Uterus (tissue), 4 donors: ENCODE results near the gene MYOCD. TPM values are rescaled to one million over a fixed set of nuclear protein-coding genes. Genes with fewer than 3 reads are reported as not detected.

Experiments used
- DNase-seq, 2 donors: peaks; one replicate each; pipeline ENCODE4 v3.0.0-alpha.2; 2019 to 2020
- H3K27ac ChIP-seq, 2 donors: fragments of 200-600 bp; sonication (generic); 1 replicate in 1 of 2; 2 replicates in 1 of 2; pipeline ENCODE4 v1.5.1; 2016 to 2018
- H3K27me3 ChIP-seq, 2 donors: fragments of 200-600 bp; sonication (generic); one replicate each; pipeline ENCODE4 v1.5.1; 2018 to 2019; ENCODE audit warnings: control low read depth in 1 of 2
- H3K36me3 ChIP-seq, 2 donors: fragments of 200-600 bp; sonication (generic); one replicate each; pipeline ENCODE4 v1.5.1; 2019; ENCODE audit warnings: control low read depth in 1 of 2
- H3K4me1 ChIP-seq, 2 donors: fragments of 200-600 bp; sonication (generic); one replicate each; pipeline ENCODE4 v1.5.1; 2018 to 2019; ENCODE audit warnings: control low read depth in 1 of 2
- H3K4me3 ChIP-seq, 2 donors: fragments of 200-600 bp; sonication (generic); 1 replicate in 1 of 2; 2 replicates in 1 of 2; pipeline ENCODE4 v1.5.1; 2018 to 2019; ENCODE audit warnings: mild to moderate bottlenecking in 1 of 2
- H3K9me3 ChIP-seq, 2 donors: fragments of 200-600 bp; sonication (generic); one replicate each; pipeline ENCODE4 v1.5.1; 2019; ENCODE audit warnings: control low read depth in 1 of 2
- POLR2A ChIP-seq, 2 donors: fragments of 450-650 bp; IDR thresholded peaks; one replicate each; pipeline ENCODE4 v1.6.1; 2016; ENCODE audit warnings: antibody characterized with exemption in 2 of 2, mild to moderate bottlenecking in 1 of 2, moderate library complexity in 1 of 2
- intact Hi-C: fragments of 100-400 bp; cut with DNase I; formaldehyde crosslinking; loops from one replicate; pipeline ENCODE4 v1.15.1; 2023; ENCODE audit warnings: low total_unique reads
- total RNA-seq, 4 donors: library from RNA; depleted of rRNA in 3 of 4; stranded (reverse); fragments of >200 nt in 3 of 4; gene quantifications; one replicate each; pipeline versions ENCODE4 v1.1.0 to v1.2.4, GENCODE V29; 2014 to 2023
- TF ChIP-seq, protein P1 (sequence below), 4 experiments: fragments of 200-600 bp in 2 of 4; fragments of 450-650 bp in 2 of 4; sonication (generic) in 2 of 4; IDR thresholded peaks; one replicate each; pipeline ENCODE4 v1.5.1; 2016 to 2019; ENCODE audit warnings: antibody characterized with exemption in 4 of 4, mild to moderate bottlenecking in 2 of 4, moderate library complexity in 1 of 4
- donor health status: DM: yes; HTN: yes; CAD: no.

The MYOCD gene
- total RNA-seq, 4 donors from 2014 or later = 3.3 to 54.6 (median 14.6) TPM

DNA sequence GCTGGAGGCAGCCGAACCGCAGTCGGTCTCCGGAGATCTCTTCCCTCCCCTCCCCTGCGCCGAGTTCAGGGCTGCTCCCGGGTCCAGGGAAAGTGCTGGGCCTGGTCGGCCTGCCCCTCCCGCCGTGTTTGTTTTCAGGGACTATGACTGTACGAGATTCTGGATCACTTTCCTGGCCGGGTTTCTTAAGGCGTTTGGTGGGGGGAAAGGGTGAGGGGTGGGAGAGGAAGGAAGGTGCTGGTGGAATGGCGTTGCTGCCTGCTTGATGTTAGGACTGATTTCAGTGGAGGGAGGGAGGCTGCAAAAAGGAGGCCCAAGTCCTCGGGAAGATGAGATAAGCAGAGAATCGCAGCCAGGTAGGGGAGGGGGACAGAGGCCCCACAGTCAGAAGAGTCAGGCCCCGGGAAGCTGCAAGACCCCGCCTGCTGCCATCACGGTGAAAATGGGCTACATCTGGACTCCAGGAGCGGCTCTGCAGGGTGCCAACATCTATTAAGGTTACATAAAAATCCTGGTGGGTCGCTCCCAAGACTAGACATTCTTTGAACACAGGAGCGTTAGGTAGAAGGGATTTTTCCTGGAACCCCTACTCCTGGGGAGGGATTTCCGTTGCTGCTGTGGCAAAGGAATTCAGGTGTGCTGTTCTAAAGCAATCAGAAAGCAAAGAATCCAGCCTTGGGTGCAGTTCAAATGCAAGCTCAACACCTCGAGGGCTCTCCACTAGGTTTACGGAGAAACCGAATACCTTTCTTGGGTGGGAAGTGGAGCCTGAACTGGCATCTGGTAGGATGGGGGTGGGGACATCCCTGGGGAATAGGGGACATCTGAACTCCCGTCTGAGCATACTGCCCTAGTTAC is 124.8 kb downstream of the MYOCD start:
- Histone ChIP-seq H3K27me3 (peaks cover 0 to 5% of the 10 kb centered on the region in 2 donors), H3K9me3 (no peaks in the 10 kb centered on the region), H3K36me3 (no peaks in the 10 kb centered on the region), H3K4me1 (no peaks in the 10 kb centered on the region), H3K4me3 (peak overlapping the region; percentile 52 to 59), H3K27ac (peak overlapping the region in 1 of 2 donors; percentile 67)
- DNase-seq = no peak
- intact Hi-C loops = no loop called here
- TF ChIP-seq, protein P1, sequence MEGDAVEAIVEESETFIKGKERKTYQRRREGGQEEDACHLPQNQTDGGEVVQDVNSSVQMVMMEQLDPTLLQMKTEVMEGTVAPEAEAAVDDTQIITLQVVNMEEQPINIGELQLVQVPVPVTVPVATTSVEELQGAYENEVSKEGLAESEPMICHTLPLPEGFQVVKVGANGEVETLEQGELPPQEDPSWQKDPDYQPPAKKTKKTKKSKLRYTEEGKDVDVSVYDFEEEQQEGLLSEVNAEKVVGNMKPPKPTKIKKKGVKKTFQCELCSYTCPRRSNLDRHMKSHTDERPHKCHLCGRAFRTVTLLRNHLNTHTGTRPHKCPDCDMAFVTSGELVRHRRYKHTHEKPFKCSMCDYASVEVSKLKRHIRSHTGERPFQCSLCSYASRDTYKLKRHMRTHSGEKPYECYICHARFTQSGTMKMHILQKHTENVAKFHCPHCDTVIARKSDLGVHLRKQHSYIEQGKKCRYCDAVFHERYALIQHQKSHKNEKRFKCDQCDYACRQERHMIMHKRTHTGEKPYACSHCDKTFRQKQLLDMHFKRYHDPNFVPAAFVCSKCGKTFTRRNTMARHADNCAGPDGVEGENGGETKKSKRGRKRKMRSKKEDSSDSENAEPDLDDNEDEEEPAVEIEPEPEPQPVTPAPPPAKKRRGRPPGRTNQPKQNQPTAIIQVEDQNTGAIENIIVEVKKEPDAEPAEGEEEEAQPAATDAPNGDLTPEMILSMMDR (IDR thresholded peaks at IDR 0.05) = no peak
- TF ChIP-seq POLR2A (IDR thresholded peaks at IDR 0.05) = no peak

DNA sequence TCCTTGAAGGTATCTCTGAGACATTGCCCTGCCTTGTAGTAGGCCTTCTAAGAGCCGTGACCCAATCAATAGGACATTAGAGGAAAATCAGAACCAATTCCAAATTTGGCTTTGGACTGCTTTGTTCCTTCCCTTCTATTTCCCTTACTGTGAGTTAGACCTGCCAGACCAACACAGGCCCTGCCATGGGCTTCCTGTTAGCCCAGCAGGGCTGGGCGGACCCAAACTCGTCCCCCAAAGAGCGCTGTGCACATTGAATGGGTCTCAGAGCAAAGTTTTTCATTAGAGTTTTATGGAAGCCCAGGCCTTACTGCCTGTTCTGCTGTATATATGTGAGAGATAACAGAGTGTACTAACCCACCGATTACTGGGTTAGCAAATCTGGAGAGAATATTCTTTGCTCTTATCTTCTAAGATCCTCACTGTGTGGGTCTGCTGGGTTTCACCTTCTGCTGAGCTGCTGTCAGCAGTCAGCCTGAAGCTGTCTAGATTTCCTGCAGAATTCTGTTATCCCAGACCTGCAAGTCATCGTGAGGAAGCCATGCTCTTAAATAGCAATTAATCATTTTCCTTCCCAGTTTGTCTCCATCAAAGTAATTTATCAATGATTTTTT is 129.3 kb downstream of the MYOCD start:
- Histone ChIP-seq H3K4me3 (no peak overlapping the region), H3K9me3 (no peaks in the 10 kb centered on the region), H3K36me3 (no peaks in the 10 kb centered on the region), H3K4me1 (no peaks in the 10 kb centered on the region), H3K27me3 (no peaks in the 10 kb centered on the region), H3K27ac (no peak overlapping the region)
- no peak for TF ChIP-seq POLR2A (IDR thresholded peaks at IDR 0.05)
- TF ChIP-seq, protein P1 (IDR thresholded peaks at IDR 0.05) = no peak
- no peak for DNase-seq
- intact Hi-C loops = no loop called here

DNA sequence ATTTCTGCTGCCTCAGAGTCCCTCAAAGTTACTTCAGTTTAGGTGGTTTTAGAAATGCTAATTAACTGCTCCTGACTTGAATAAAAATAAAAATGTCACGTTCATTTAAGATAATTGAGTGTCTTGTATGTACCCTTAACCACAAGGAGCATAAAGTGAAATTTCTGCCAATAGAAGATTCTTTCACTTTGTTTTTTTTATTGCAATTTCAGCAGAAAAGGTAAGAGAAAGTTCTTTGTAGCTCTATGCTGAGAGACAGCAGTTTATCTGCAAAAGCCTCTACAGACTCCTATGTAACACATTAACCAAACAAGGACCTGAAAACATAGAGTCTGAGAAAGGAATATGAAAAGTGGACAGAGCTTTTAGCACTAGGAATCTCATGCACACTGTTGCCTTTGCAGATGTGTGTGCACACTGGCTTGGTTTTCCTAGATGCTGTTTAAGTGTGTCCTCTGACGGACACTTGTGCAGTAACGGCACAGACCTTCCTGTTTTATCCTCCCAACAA is 135.2 kb downstream of the MYOCD start:
- intact Hi-C loops = no loop called here
- TF ChIP-seq, protein P1 (IDR thresholded peaks at IDR 0.05) = no peak
- TF ChIP-seq POLR2A (IDR thresholded peaks at IDR 0.05) = no peak
- Histone ChIP-seq H3K9me3 (no peaks in the 10 kb centered on the region), H3K36me3 (no peaks in the 10 kb centered on the region), H3K27me3 (no peaks in the 10 kb centered on the region), H3K4me3 (no peak overlapping the region), H3K4me1 (no peaks in the 10 kb centered on the region), H3K27ac (no peak overlapping the region)
- DNase-seq = no peak

DNA sequence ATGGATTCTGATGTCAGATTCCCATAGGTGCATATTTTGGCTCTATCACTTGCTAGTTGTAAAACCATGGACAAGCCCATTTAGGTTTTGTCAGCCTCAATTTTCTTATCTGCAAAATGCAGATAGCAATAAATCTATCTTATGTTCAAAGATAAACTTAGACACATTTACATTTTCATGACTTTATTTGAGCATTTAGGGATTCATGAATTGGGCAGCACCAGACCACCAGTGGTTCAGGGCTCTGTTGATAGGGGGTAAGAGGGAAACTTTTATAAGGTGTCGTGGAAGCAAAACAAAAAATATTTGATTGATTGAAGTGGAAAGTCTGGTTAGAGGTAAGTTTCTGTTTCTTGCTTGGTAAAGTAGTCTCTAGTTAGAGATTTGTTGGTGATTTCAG is 140.9 kb downstream of the MYOCD start:
- H3K27me3 ChIP-seq = no peaks in the 10 kb centered on the region
- intact Hi-C loops = no loop called here
- H3K4me3 ChIP-seq = no peak overlapping the region
- no peak for TF ChIP-seq POLR2A (IDR thresholded peaks at IDR 0.05)
- TF ChIP-seq, protein P1 (IDR thresholded peaks at IDR 0.05) = no peak
- no peaks in the 10 kb centered on the region for H3K4me1 ChIP-seq
- H3K27ac ChIP-seq = no peak overlapping the region
- H3K9me3 ChIP-seq = peaks cover 0 to 3% of the 10 kb centered on the region in 2 donors
- DNase-seq = no peak
- H3K36me3 ChIP-seq = no peaks in the 10 kb centered on the region

DNA sequence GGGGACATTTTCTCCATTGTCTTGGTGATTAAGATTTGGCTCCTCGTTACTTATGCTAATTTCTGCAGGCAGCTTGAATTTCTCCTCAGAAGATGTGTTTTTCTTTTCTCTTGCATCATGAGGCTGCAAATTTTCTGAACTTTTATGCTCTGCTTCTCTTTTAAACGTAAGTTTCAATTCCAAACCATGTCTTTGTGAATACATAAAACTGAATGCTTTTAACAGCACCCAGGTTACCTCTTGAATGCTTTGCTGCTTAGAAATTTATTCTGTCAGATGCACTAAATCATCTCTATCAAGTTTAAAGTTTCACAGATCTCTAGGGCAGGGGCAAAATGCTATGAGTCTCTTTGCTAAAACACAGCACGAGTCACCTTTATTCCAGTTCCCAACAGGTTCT is 143.0 kb downstream of the MYOCD start:
- intact Hi-C loops = no loop called here
- H3K9me3 ChIP-seq = peaks cover 0 to 3% of the 10 kb centered on the region in 2 donors
- H3K27me3 ChIP-seq = no peaks in the 10 kb centered on the region
- no peak overlapping the region for H3K27ac ChIP-seq
- no peaks in the 10 kb centered on the region for H3K4me1 ChIP-seq
- H3K36me3 ChIP-seq = no peaks in the 10 kb centered on the region
- DNase-seq = no peak
- H3K4me3 ChIP-seq = no peak overlapping the region
- TF ChIP-seq POLR2A (IDR thresholded peaks at IDR 0.05) = no peak
- TF ChIP-seq, protein P1 (IDR thresholded peaks at IDR 0.05) = no peak
